HepG2 (cell line): ENCODE results near the gene AMPD2. TPM values are rescaled to one million over a fixed set of nuclear protein-coding genes. Genes with fewer than 3 reads are reported as not detected.

ENCODE experiments used
- ATAC-seq: fragments of 200-7000 bp; cut with Tn5 transposase; 3 replicates; pipeline ENCODE4 v1.9.1; 2020; ENCODE audit warnings: mild to moderate bottlenecking, moderate library complexity
- BruUV-seq: library from RNA; stranded (reverse); fragments of 400-500 nt; replicated peaks from 2 replicates; lab custom pipeline; 2021; lab: Mats Ljungman, UMichigan
- CTCF ChIA-PET: fragments of 300-600 bp; formaldehyde crosslinking; extraction: SDS; loops from one replicate; lab custom pipeline; 2021; ENCODE audit warnings: low total read pairs, inconsistent platforms, low intra/inter-chr PET ratio; lab: Yijun Ruan, JAX
- POLR2A ChIA-PET: fragments of 350-600 bp; sonication (Branson Sonifier 250); formaldehyde crosslinking; loops from one replicate; lab custom pipeline; 2020; ENCODE audit warnings: antibody characterized with exemption, inconsistent platforms; lab: Yijun Ruan, JAX
- DNase-seq: peaks from one replicate; pipeline ENCODE4 v3.0.0-alpha.2; 2015; ENCODE audit warnings: low spot score
- FAIRE-seq: peaks from 3 replicates; lab custom pipeline; 2011; peaks lifted over from hg19 to GRCh38; lab: Jason Lieb, UNC
- H2AFZ ChIP-seq: one replicate; pipeline ENCODE4 v1.6.1; 2011; ENCODE audit warnings: low read length, inconsistent platforms
- H3K27ac ChIP-seq: fragments of 300-600 bp; 3 replicates; pipeline ENCODE4 v1.8.0; 2011; ENCODE audit warnings: mixed run types, mild to moderate bottlenecking, mixed read lengths, low read length, inconsistent platforms; ENCODE audit not compliant: insufficient read depth; ENCODE audit errors: extremely low read length
- H3K27me3 ChIP-seq, 2 experiments: fragments of 200-600 bp in 1 of 2; 2 replicates in 1 of 2; 3 replicates in 1 of 2; pipeline versions ENCODE4 v1.6.0 to v1.8.0; 2011; ENCODE audit warnings: low read length in 2 of 2, mild to moderate bottlenecking in 2 of 2, moderate library complexity in 2 of 2, inconsistent platforms in 1 of 2; ENCODE audit not compliant: insufficient read depth in 2 of 2, control insufficient read depth in 1 of 2
- H3K36me3 ChIP-seq, 2 experiments: fragments of 200-600 bp in 1 of 2; replicated peaks in 1 of 2; 2 replicates in 1 of 2; 3 replicates in 1 of 2; pipeline versions ENCODE4 v1.5.1 to v1.8.0; 2011; ENCODE audit warnings: low read length in 2 of 2, inconsistent platforms in 1 of 2; ENCODE audit not compliant: insufficient read depth in 2 of 2, control insufficient read depth in 1 of 2
- H3K4me1 ChIP-seq: 2 replicates; pipeline ENCODE4 v1.5.1; 2012; ENCODE audit warnings: low read length, inconsistent platforms; ENCODE audit not compliant: insufficient read depth
- H3K4me2 ChIP-seq: 2 replicates; pipeline ENCODE4 v1.6.0; 2011; ENCODE audit warnings: low read depth, low read length, inconsistent platforms
- H3K4me3 ChIP-seq, 3 experiments: fragments of 200-600 bp in 1 of 3; sonication (generic), shearing (Covaris generic) in 1 of 3; replicated peaks in 1 of 3; 2 replicates each; pipeline ENCODE4 v1.5.1; 2011 to 2016; ENCODE audit warnings: low read length in 3 of 3, inconsistent platforms in 2 of 3, low read depth in 2 of 3, mild to moderate bottlenecking in 2 of 3, control low read depth in 1 of 3, mixed read lengths in 1 of 3; ENCODE audit not compliant: insufficient read depth in 1 of 3
- H3K79me2 ChIP-seq: one replicate; pipeline ENCODE4 v1.6.1; 2011; ENCODE audit warnings: low read length, inconsistent platforms; ENCODE audit not compliant: insufficient read depth
- H3K9ac ChIP-seq: 2 replicates; pipeline ENCODE4 v1.6.0; 2011; ENCODE audit warnings: mild to moderate bottlenecking, low read depth, low read length, inconsistent platforms; ENCODE audit not compliant: insufficient read depth
- H3K9me3 ChIP-seq: 2 replicates; pipeline ENCODE4 v1.5.1; 2012; ENCODE audit warnings: mild to moderate bottlenecking, low read length
- H4K20me1 ChIP-seq: 2 replicates; pipeline ENCODE4 v1.6.0; 2011; ENCODE audit warnings: inconsistent platforms, mild to moderate bottlenecking, low read length, moderate library complexity; ENCODE audit not compliant: insufficient read depth
- EEA1 ChIP-seq: sonication (generic); formaldehyde crosslinking; IDR thresholded peaks from 2 replicates; pipeline ENCODE4 v1.5.1; 2020; ENCODE audit warnings: mild to moderate bottlenecking, missing genetic modification reagents, borderline replicate concordance
- ZNF160 ChIP-seq: sonication (generic); formaldehyde crosslinking; IDR thresholded peaks from 2 replicates; pipeline ENCODE4 v1.8.0; 2022; ENCODE audit warnings: mild to moderate bottlenecking, inconsistent platforms, missing genetic modification reagents
- ZNF382 ChIP-seq: sonication (generic); formaldehyde crosslinking; IDR thresholded peaks from 2 replicates; pipeline ENCODE4 v1.5.0; 2020; ENCODE audit warnings: missing genetic modification reagents, mild to moderate bottlenecking, borderline replicate concordance
- ZNF430 ChIP-seq: sonication (generic); formaldehyde crosslinking; IDR thresholded peaks from 2 replicates; pipeline ENCODE4 v1.9.0; 2021; ENCODE audit warnings: mild to moderate bottlenecking, missing genetic modification reagents
- ZNF556 ChIP-seq: sonication (generic); formaldehyde crosslinking; IDR thresholded peaks from 2 replicates; pipeline ENCODE4 v1.4.0; 2020; ENCODE audit warnings: mild to moderate bottlenecking, missing genetic modification reagents, borderline replicate concordance
- ZNF598 ChIP-seq: sonication (generic); formaldehyde crosslinking; IDR thresholded peaks from 2 replicates; pipeline ENCODE4 v1.5.1; 2020; ENCODE audit warnings: mild to moderate bottlenecking, missing genetic modification reagents, borderline replicate concordance
- ZNF660 ChIP-seq: sonication (generic); formaldehyde crosslinking; IDR thresholded peaks from 2 replicates; pipeline ENCODE4 v1.5.1; 2020; ENCODE audit warnings: mild to moderate bottlenecking, low read depth, missing genetic modification reagents, borderline replicate concordance
- WGBS: methylation state at CpG from one replicate; pipeline ENCODE4 v1.1.6; 2017; ENCODE audit warnings: low lambda C conversion rate; 5-methylcytosine and 5-hydroxymethylcytosine counted together
- in situ Hi-C: cut with HindIII; loops from 2 replicates; pipeline ENCODE4 v1.10.0; 2017; ENCODE audit warnings: low pct_unique_long_range_greater_than_20kb; ENCODE audit not compliant: extremely low pct_ligation_motif_present
- intact Hi-C: fragments of 100-400 bp; cut with micrococcal nuclease; formaldehyde crosslinking; loops from one replicate; pipeline ENCODE4 v1.10.0; 2022; ENCODE audit not compliant: unreplicated experiment
- polyA plus RNA-seq, 8 experiments: library from polyadenylated mRNA; depleted of rRNA in 3 of 8; stranded (reverse) in 7 of 8; unstranded in 1 of 8; fragments of >200 nt; fragmentation: Illumina TruSeq in 4 of 8; extraction: Trizol in 4 of 8; gene quantifications; 2 replicates each; pipeline versions ENCODE4 v1.2.1 to v1.2.3, GENCODE V29; 2011 to 2016; ENCODE audit warnings: low read depth in 4 of 8, missing spikeins in 1 of 8, mixed read lengths in 1 of 8; ENCODE audit not compliant: insufficient read depth in 1 of 8
- total RNA-seq, 5 experiments: library from RNA; depleted of rRNA; stranded (reverse); fragments of >200 nt; fragmentation: Illumina TruSeq; extraction: Trizol; gene quantifications; 2 replicates each; pipeline ENCODE4 v1.2.3, GENCODE V29; 2016; ENCODE audit warnings: low read depth in 1 of 5
- TF ChIP-seq, protein P1 (sequence below): sonication (generic); formaldehyde crosslinking; IDR thresholded peaks from 2 replicates; pipeline ENCODE4 v1.8.0; 2022; ENCODE audit warnings: missing genetic modification reagents, mild to moderate bottlenecking, borderline replicate concordance
- TF ChIP-seq, protein P2 (sequence below): IDR thresholded peaks from 2 replicates; pipeline ENCODE4 v1.6.1; 2016
- TF ChIP-seq, protein P3 (sequence below): sonication (generic); formaldehyde crosslinking; IDR thresholded peaks from 2 replicates; pipeline ENCODE4 v1.4.0; 2020; ENCODE audit warnings: missing genetic modification reagents
- TF ChIP-seq, protein P4 (sequence below): sonication (generic); formaldehyde crosslinking; IDR thresholded peaks from 2 replicates; pipeline ENCODE4 v1.4.0; 2020; ENCODE audit warnings: mild to moderate bottlenecking, missing genetic modification reagents

AMPD2 gene
- total and polyA plus RNA-seq, 2 of the 13 experiments (the other 11 are each of a cell fraction or from before 2014, with no cell fraction given): 62.3 to 82.0 TPM

DNA sequence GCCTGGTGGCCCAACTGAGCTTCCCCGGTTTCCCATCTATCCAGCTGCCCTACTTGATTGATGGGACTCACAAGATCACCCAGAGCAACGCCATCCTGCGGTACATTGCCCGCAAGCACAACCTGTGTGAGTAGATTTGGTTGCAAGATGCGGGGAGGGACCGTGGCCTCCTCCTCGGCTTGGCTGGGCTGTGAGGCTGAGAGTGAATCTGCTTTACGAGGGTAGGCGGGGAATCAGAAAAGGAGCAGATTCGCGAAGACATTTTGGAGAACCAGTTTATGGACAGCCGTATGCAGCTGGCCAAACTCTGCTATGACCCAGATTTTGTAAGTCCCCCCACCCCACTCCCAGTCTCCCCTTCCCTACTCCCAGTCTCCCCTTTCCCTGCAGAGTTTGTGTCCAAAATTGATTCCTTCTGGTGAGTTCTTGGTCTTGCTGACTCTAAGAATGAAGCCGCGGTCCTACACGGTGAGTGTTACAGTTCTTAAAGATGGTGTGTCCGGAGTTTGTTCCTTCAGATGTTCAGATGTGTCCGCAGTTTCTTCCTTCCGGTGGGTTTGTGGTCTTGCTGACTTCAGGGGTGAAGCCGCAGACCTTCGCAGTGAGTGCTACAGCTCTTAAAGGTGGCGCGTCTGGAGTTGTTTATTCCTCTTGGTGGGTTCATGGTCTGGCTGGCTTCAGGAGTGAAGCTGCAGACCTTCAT, 49.8 kb downstream of the AMPD2 start:
- intact Hi-C loops (no loop called here), in situ Hi-C loops (loop anchor here (10.0 kb wide), 1 partner anchor 45 kb away; the partner anchor contains the start of gene GSTM5)
- no peak for FAIRE-seq
- ATAC-seq: no peak
- no peak for TF ChIP-seq ZNF160
- no peak for TF ChIP-seq ZNF556 (CRISPR knock-in tag)
- TF ChIP-seq ZNF430 (CRISPR knock-in tag): no peak
- TF ChIP-seq, protein P1, sequence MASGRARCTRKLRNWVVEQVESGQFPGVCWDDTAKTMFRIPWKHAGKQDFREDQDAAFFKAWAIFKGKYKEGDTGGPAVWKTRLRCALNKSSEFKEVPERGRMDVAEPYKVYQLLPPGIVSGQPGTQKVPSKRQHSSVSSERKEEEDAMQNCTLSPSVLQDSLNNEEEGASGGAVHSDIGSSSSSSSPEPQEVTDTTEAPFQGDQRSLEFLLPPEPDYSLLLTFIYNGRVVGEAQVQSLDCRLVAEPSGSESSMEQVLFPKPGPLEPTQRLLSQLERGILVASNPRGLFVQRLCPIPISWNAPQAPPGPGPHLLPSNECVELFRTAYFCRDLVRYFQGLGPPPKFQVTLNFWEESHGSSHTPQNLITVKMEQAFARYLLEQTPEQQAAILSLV (CRISPR knock-in tag): no peak
- TF ChIP-seq ZNF382: no peak
- TF ChIP-seq, protein P2, sequence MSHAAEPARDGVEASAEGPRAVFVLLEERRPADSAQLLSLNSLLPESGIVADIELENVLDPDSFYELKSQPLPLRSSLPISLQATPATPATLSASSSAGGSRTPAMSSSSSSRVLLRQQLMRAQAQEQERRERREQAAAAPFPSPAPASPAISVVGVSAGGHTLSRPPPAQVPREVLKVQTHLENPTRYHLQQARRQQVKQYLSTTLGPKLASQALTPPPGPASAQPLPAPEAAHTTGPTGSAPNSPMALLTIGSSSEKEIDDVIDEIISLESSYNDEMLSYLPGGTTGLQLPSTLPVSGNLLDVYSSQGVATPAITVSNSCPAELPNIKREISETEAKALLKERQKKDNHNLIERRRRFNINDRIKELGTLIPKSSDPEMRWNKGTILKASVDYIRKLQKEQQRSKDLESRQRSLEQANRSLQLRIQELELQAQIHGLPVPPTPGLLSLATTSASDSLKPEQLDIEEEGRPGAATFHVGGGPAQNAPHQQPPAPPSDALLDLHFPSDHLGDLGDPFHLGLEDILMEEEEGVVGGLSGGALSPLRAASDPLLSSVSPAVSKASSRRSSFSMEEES: no peak
- no peak for TF ChIP-seq ZNF660 (CRISPR knock-in tag)
- TF ChIP-seq, protein P3, sequence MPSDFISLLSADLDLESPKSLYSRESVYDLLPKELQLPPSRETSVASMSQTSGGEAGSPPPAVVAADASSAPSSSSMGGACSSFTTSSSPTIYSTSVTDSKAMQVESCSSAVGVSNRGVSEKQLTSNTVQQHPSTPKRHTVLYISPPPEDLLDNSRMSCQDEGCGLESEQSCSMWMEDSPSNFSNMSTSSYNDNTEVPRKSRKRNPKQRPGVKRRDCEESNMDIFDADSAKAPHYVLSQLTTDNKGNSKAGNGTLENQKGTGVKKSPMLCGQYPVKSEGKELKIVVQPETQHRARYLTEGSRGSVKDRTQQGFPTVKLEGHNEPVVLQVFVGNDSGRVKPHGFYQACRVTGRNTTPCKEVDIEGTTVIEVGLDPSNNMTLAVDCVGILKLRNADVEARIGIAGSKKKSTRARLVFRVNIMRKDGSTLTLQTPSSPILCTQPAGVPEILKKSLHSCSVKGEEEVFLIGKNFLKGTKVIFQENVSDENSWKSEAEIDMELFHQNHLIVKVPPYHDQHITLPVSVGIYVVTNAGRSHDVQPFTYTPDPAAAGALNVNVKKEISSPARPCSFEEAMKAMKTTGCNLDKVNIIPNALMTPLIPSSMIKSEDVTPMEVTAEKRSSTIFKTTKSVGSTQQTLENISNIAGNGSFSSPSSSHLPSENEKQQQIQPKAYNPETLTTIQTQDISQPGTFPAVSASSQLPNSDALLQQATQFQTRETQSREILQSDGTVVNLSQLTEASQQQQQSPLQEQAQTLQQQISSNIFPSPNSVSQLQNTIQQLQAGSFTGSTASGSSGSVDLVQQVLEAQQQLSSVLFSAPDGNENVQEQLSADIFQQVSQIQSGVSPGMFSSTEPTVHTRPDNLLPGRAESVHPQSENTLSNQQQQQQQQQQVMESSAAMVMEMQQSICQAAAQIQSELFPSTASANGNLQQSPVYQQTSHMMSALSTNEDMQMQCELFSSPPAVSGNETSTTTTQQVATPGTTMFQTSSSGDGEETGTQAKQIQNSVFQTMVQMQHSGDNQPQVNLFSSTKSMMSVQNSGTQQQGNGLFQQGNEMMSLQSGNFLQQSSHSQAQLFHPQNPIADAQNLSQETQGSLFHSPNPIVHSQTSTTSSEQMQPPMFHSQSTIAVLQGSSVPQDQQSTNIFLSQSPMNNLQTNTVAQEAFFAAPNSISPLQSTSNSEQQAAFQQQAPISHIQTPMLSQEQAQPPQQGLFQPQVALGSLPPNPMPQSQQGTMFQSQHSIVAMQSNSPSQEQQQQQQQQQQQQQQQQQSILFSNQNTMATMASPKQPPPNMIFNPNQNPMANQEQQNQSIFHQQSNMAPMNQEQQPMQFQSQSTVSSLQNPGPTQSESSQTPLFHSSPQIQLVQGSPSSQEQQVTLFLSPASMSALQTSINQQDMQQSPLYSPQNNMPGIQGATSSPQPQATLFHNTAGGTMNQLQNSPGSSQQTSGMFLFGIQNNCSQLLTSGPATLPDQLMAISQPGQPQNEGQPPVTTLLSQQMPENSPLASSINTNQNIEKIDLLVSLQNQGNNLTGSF (CRISPR knock-in tag): no peak
- no peak for TF ChIP-seq ZNF598 (CRISPR knock-in tag)
- TF ChIP-seq EEA1: no peak
- TF ChIP-seq, protein P4, sequence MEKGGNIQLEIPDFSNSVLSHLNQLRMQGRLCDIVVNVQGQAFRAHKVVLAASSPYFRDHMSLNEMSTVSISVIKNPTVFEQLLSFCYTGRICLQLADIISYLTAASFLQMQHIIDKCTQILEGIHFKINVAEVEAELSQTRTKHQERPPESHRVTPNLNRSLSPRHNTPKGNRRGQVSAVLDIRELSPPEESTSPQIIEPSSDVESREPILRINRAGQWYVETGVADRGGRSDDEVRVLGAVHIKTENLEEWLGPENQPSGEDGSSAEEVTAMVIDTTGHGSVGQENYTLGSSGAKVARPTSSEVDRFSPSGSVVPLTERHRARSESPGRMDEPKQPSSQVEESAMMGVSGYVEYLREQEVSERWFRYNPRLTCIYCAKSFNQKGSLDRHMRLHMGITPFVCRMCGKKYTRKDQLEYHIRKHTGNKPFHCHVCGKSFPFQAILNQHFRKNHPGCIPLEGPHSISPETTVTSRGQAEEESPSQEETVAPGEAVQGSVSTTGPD: no peak
- H3K4me3 ChIP-seq: no peak overlapping the region
- ChIA-PET POLR2A (no interaction called here), CTCF (no interaction called here)
- no peak overlapping the region for H3K27ac ChIP-seq
- no peaks in the 10 kb centered on the region for H3K79me2 ChIP-seq
- no peaks in the 10 kb centered on the region for H3K36me3 ChIP-seq
- no peak overlapping the region for H3K4me2 ChIP-seq
- no peaks in the 10 kb centered on the region for H4K20me1 ChIP-seq
- no peaks in the 10 kb centered on the region for H3K9me3 ChIP-seq
- no peak for DNase-seq
- BruUV-seq: no TSS peak
- peaks cover 13% of the 10 kb centered on the region for H3K4me1 ChIP-seq
- H3K27me3 ChIP-seq: no peaks in the 10 kb centered on the region
- H2AFZ ChIP-seq: no peak overlapping the region
- 91% methylated on average over 18 of the region's 22 CpGs for WGBS
- H3K9ac ChIP-seq: no peak overlapping the region
